Measurements from ENCODE around the gene PGGT1B. TPM values are rescaled to one million over a fixed set of nuclear protein-coding genes. Genes with fewer than 3 reads are reported as not detected.
A peak's percentile ranks its signal among the peaks of the same experiment; 100 is the strongest.

The PGGT1B gene
- total and polyA plus RNA-seq, 4 donors = 3.7 to 45.5 (median 20.7) TPM

DNA sequence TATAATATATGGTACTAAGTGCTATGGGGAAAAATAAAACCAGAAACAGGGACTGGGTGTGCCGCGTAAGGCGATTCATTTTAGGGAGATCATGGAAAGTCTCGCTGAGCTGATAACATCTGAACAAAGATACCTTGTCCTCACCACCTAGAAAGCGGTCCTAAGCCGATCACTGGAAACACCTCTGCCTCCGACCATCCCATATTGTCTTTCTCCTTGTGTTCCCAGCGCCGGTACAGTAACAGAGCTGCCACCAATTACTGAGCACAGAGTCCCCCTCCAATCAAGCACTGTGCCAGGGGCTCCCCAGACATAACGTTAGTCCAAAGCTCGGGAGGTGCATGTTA lies 33.1 kb upstream of the PGGT1B start:
- 15 to 17% methylated on average over 11 of the region's 11 CpGs for WGBS, 2 donors
- Histone ChIP-seq H3K27me3 (ENCODE audit: control insufficient read depth in 1 of 2, insufficient read depth in 2 of 2, low read length in 1 of 2) (no peaks in the 10 kb centered on the region), H3K9me3 (ENCODE audit: control insufficient read depth, low read length) (no peaks in the 10 kb centered on the region), H3K4me3 (ENCODE audit: low read length in 2 of 2) (peak overlapping the region; percentile 1 to 69), H3K4me1 (ENCODE audit: control insufficient read depth in 1 of 2, insufficient read depth in 2 of 2, low read length in 2 of 2) (no peaks in the 10 kb centered on the region), H3K27ac (ENCODE audit: low read depth in 1 of 2, low read length in 2 of 2) (no peak overlapping the region), H3K36me3 (ENCODE audit: control insufficient read depth in 1 of 2, insufficient read depth in 2 of 2, low read length in 1 of 2) (no peaks in the 10 kb centered on the region)
- ATAC-seq (ENCODE audit: low FRiP score) (peak; percentile 42), DNase-seq (no peak)
- intact Hi-C loops (cut with DNase I) = no loop called here

DNA sequence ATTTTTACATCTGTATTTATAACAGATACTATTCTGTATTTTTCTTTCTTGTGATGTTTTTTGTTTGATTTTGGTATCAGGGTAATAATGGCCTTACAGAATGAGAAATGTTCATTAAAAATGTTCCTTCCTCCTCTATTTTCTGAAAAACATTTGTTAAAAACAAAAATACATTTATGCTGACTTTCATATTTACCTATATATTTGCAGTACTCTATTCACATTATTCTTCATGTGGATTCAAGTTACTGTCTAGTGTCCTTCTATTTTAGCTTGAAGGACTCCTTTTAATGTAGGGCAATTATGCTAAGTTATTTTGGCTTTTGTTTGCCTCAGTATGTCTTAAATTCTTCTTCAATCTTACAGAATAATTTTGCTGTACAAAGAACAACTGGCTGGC lies 28.7 kb upstream of the PGGT1B start:
- ATAC-seq (ENCODE audit: low FRiP score) = no peak
- no peaks in the 10 kb centered on the region for H3K9me3 ChIP-seq (ENCODE audit: control insufficient read depth, low read length)

DNA sequence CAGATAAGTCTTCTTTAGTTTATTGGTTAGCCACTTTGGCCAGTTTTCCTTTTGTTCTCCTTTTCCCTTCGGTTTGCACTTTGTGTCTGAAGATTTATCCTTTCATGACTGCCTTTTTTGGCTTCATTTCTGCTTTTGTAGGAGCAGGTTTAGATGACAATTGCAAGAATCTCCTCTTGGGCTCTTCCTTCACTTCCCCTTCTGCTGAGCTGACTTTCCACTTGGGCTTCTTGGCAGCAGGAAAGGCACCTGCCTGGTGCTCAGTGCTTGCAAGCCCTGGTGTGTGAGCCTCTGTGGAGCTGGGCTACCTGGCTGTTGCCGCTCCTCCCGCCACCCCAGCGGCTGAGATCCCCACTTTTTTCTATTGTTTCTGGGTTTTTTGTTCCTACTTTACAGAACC lies 26.4 kb upstream of the PGGT1B start:
- no peaks in the 10 kb centered on the region for H3K36me3 ChIP-seq (ENCODE audit: control insufficient read depth in 1 of 2, insufficient read depth in 2 of 2, low read length in 1 of 2)
- DNase-seq (no peak), ATAC-seq (ENCODE audit: low FRiP score) (no peak)
- 88 to 91% methylated on average over 4 of the region's 4 CpGs for WGBS, 2 donors
- H3K4me1 ChIP-seq (ENCODE audit: control insufficient read depth in 1 of 2, insufficient read depth in 2 of 2, low read length in 2 of 2) = no peaks in the 10 kb centered on the region
- intact Hi-C loops (cut with DNase I) = no loop called here
- H3K9me3 ChIP-seq (ENCODE audit: control insufficient read depth, low read length) = no peaks in the 10 kb centered on the region
- no peak overlapping the region for H3K27ac ChIP-seq (ENCODE audit: low read depth in 1 of 2, low read length in 2 of 2)
- H3K27me3 ChIP-seq (ENCODE audit: control insufficient read depth in 1 of 2, insufficient read depth in 2 of 2, low read length in 1 of 2) = no peaks in the 10 kb centered on the region
- H3K4me3 ChIP-seq (ENCODE audit: low read length in 2 of 2) = no peak overlapping the region

More for the DNA sequence above, 28.7 kb upstream of the PGGT1B start:
- H3K4me1 ChIP-seq (ENCODE audit: control insufficient read depth in 1 of 2, insufficient read depth in 2 of 2, low read length in 2 of 2) = no peaks in the 10 kb centered on the region
- intact Hi-C loops (cut with DNase I) = no loop called here
- DNase-seq = no peak
- no peaks in the 10 kb centered on the region for H3K27me3 ChIP-seq (ENCODE audit: control insufficient read depth in 1 of 2, insufficient read depth in 2 of 2, low read length in 1 of 2)
- no peaks in the 10 kb centered on the region for H3K36me3 ChIP-seq (ENCODE audit: control insufficient read depth in 1 of 2, insufficient read depth in 2 of 2, low read length in 1 of 2)
- H3K4me3 ChIP-seq (ENCODE audit: low read length in 2 of 2) = no peak overlapping the region
- no peak overlapping the region for H3K27ac ChIP-seq (ENCODE audit: low read depth in 1 of 2, low read length in 2 of 2)

GRCh38 chr5:115284021-115284420 lies 21.3 kb upstream of the PGGT1B start:
- H3K9me3 ChIP-seq (ENCODE audit: control insufficient read depth, low read length) = no peaks in the 10 kb centered on the region
- no peak overlapping the region for H3K4me3 ChIP-seq (ENCODE audit: low read length in 2 of 2)
- 96 to 98% methylated on average over 1 of the region's 1 CpG for WGBS, 2 donors
- no peaks in the 10 kb centered on the region for H3K27me3 ChIP-seq (ENCODE audit: control insufficient read depth in 1 of 2, insufficient read depth in 2 of 2, low read length in 1 of 2)
- H3K4me1 ChIP-seq (ENCODE audit: control insufficient read depth in 1 of 2, insufficient read depth in 2 of 2, low read length in 2 of 2) = no peaks in the 10 kb centered on the region
- H3K36me3 ChIP-seq (ENCODE audit: control insufficient read depth in 1 of 2, insufficient read depth in 2 of 2, low read length in 1 of 2) = no peaks in the 10 kb centered on the region
- intact Hi-C loops (cut with DNase I) = no loop called here
- no peak overlapping the region for H3K27ac ChIP-seq (ENCODE audit: low read depth in 1 of 2, low read length in 2 of 2)
- no peak for DNase-seq
- no peak for ATAC-seq (ENCODE audit: low FRiP score)

GRCh38 chr5:115282131-115282530 lies 19.5 kb upstream of the PGGT1B start:
- Histone ChIP-seq H3K4me3 (ENCODE audit: low read length in 2 of 2) (no peak overlapping the region), H3K36me3 (ENCODE audit: control insufficient read depth in 1 of 2, insufficient read depth in 2 of 2, low read length in 1 of 2) (no peaks in the 10 kb centered on the region), H3K27ac (ENCODE audit: low read depth in 1 of 2, low read length in 2 of 2) (no peak overlapping the region), H3K27me3 (ENCODE audit: control insufficient read depth in 1 of 2, insufficient read depth in 2 of 2, low read length in 1 of 2) (no peaks in the 10 kb centered on the region), H3K9me3 (ENCODE audit: control insufficient read depth, low read length) (no peaks in the 10 kb centered on the region), H3K4me1 (ENCODE audit: control insufficient read depth in 1 of 2, insufficient read depth in 2 of 2, low read length in 2 of 2) (no peaks in the 10 kb centered on the region)
- ATAC-seq (ENCODE audit: low FRiP score) = no peak
- 96 to 98% methylated on average over 1 of the region's 1 CpG for WGBS, 2 donors
- intact Hi-C loops (cut with DNase I) = no loop called here
- DNase-seq = no peak

GRCh38 chr5:115274584-115274983 lies 11.9 kb upstream of the PGGT1B start:
- no peaks in the 10 kb centered on the region for H3K4me1 ChIP-seq (ENCODE audit: control insufficient read depth in 1 of 2, insufficient read depth in 2 of 2, low read length in 2 of 2)
- no peak overlapping the region for H3K27ac ChIP-seq (ENCODE audit: low read depth in 1 of 2, low read length in 2 of 2)
- 92 to 96% methylated on average over 3 of the region's 3 CpGs for WGBS, 2 donors
- ATAC-seq (ENCODE audit: low FRiP score) (no peak), DNase-seq (no peak)
- no peaks in the 10 kb centered on the region for H3K27me3 ChIP-seq (ENCODE audit: control insufficient read depth in 1 of 2, insufficient read depth in 2 of 2, low read length in 1 of 2)
- peaks cover 2% of the 10 kb centered on the region in 2 donors for H3K36me3 ChIP-seq (ENCODE audit: control insufficient read depth in 1 of 2, insufficient read depth in 2 of 2, low read length in 1 of 2)
- H3K4me3 ChIP-seq (ENCODE audit: low read length in 2 of 2) = no peak overlapping the region
- intact Hi-C loops (cut with DNase I) = no loop called here
- no peaks in the 10 kb centered on the region for H3K9me3 ChIP-seq (ENCODE audit: control insufficient read depth, low read length)

DNA sequence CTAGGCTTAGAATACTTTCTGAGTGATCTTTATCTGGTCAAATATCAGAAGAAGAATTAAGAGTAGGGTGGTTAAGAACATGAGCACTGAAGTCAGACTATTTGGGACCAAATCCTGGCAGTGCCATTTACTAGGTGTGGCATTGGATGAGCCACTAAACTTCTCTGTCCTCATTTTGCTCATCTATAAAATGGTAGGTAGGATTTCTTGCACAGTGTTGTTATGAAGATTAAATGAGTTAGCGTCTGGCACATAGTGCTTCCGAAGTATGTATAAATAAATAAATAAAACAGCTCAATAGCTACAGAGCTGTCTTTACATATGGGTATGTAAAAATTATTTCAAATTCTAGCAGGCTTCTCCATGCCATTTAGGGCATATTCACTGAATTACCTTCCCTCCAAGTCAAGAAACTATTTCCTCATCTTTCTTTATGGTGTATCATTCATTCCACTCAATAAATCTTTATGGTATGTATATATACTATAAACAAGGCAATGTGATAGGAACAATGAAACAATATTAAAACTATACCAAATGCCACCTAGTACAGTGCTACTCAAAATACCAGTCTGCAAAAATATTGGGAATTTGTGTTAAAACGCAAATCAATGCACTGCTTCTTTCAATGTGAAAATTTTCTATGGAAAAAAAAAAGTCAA lies 9.8 kb upstream of the PGGT1B start:
- ATAC-seq (ENCODE audit: low FRiP score) (no peak), DNase-seq (no peak)
- intact Hi-C loops (cut with DNase I) = no loop called here
- no peaks in the 10 kb centered on the region for H3K27me3 ChIP-seq (ENCODE audit: control insufficient read depth in 1 of 2, insufficient read depth in 2 of 2, low read length in 1 of 2)
- WGBS, 2 donors = 83 to 98% methylated on average over 3 of the region's 3 CpGs
- no peaks in the 10 kb centered on the region for H3K4me1 ChIP-seq (ENCODE audit: control insufficient read depth in 1 of 2, insufficient read depth in 2 of 2, low read length in 2 of 2)
- H3K36me3 ChIP-seq (ENCODE audit: control insufficient read depth in 1 of 2, insufficient read depth in 2 of 2, low read length in 1 of 2) = peaks cover 2% of the 10 kb centered on the region in 2 donors
- H3K4me3 ChIP-seq (ENCODE audit: low read length in 2 of 2) = no peak overlapping the region
- H3K27ac ChIP-seq (ENCODE audit: low read depth in 1 of 2, low read length in 2 of 2) = no peak overlapping the region
- no peaks in the 10 kb centered on the region for H3K9me3 ChIP-seq (ENCODE audit: control insufficient read depth, low read length)

DNA sequence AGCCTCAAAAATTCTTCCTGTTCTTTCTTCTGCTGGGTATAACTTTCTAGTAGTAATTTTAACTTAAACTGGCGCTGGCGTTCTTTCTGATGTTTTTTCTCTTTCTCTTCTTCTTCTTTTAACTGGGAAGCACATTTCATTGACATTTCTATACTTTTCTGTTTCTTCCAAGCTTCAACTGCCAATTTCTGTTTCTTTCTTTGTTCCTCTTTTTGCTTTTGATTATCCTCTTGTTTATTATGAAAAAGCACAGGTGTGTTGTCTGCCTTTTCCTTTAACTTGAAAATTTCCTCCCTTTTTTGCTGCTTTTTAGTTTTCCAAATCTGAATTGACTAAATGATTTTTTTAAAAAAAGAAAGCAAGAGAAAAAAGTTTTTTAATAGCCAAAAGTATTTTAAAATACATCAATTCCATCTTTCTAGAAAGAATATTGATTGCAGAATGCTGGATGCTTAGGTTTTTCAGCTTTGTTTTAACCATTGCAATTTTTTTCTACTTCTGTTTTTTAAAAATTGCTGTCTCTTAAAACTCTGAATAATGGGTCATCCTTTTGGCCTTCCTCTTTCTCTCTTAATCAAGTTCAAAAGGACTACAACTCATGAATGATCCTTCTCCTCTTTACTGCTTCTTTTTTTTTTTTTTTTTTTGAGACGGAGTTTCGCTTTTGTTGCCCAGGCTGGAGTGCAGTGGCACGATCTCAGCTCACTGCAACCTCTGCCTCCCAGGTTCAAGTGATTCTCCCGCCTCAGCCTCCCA lies 8.8 kb upstream of the PGGT1B start:
- Histone ChIP-seq H3K4me3 (ENCODE audit: low read length in 2 of 2) (no peak overlapping the region), H3K4me1 (ENCODE audit: control insufficient read depth in 1 of 2, insufficient read depth in 2 of 2, low read length in 2 of 2) (no peaks in the 10 kb centered on the region), H3K27me3 (ENCODE audit: control insufficient read depth in 1 of 2, insufficient read depth in 2 of 2, low read length in 1 of 2) (no peaks in the 10 kb centered on the region), H3K36me3 (ENCODE audit: control insufficient read depth in 1 of 2, insufficient read depth in 2 of 2, low read length in 1 of 2) (peaks cover 2% of the 10 kb centered on the region in 2 donors), H3K9me3 (ENCODE audit: control insufficient read depth, low read length) (no peaks in the 10 kb centered on the region), H3K27ac (ENCODE audit: low read depth in 1 of 2, low read length in 2 of 2) (no peak overlapping the region)
- ATAC-seq (ENCODE audit: low FRiP score) (no peak), DNase-seq (no peak)
- intact Hi-C loops (cut with DNase I) = no loop called here
- WGBS, 2 donors = 92 to 99% methylated on average over 6 of the region's 6 CpGs

DNA sequence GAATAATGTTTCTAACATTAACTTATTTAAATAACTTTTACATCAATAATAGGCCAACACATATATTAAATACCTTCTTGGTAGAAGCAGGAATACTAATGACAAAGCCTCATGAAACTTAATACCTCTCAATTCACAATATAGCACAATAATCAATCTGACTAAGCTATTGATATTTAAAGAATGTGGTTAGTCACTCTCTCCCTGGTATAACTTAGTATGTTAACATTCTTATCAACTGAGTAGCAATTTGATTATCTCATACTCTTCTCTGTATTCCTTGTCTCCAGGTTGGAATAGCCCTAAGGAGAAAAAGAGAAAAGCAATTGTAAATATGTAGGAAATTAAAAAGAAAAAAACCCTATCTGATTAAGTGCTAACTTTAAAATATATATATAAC lies 4.9 kb upstream of the PGGT1B start:
- Histone ChIP-seq H3K4me3 (ENCODE audit: low read length in 2 of 2) (no peak overlapping the region), H3K27ac (ENCODE audit: low read depth in 1 of 2, low read length in 2 of 2) (no peak overlapping the region), H3K9me3 (ENCODE audit: control insufficient read depth, low read length) (no peaks in the 10 kb centered on the region), H3K4me1 (ENCODE audit: control insufficient read depth in 1 of 2, insufficient read depth in 2 of 2, low read length in 2 of 2) (no peaks in the 10 kb centered on the region), H3K27me3 (ENCODE audit: control insufficient read depth in 1 of 2, insufficient read depth in 2 of 2, low read length in 1 of 2) (no peaks in the 10 kb centered on the region), H3K36me3 (ENCODE audit: control insufficient read depth in 1 of 2, insufficient read depth in 2 of 2, low read length in 1 of 2) (no peaks in the 10 kb centered on the region)
- DNase-seq = no peak
- intact Hi-C loops (cut with DNase I) = no loop called here
- no peak for ATAC-seq (ENCODE audit: low FRiP score)

Measured in aorta (tissue), 5 donors.